GM12801 (cell line): Measurements from ENCODE around the gene WDR45B.

Experiments
- CTCF ChIP-seq: IDR thresholded peaks from one replicate; pipeline ENCODE4 v1.5.1; 2011; ENCODE audit warnings: control low read depth; ENCODE audit not compliant: insufficient read length; ENCODE audit errors: extremely low read depth

Gene WDR45B

DNA sequence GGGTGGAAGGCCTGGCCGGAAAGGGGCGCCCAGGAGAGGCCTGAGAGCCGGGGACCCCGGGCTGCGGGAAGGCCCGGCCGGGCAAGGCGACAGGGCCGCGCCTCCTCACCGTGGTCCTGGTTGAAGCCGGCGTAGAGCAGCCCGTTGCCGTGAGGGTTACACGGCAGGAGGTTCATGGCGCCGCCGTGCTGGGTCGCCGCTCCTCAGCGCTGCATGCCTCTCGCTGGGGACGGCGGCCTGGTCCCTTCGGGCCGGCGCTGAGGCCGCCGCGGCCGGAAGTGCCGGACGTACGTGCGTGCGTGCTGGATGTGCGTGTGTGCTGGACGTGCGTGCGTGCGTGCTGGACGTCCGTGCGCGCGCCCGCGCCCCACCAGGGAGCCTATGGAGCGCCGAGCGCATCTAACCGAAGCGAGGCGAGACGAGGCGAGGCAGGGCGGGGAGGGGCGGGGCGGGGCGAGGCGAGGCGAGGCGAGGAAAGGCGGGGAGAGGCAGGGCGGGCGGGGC, at the start of gene WDR45B:
TSS of gene WDR45B (minus strand) at position 280 of the 504 bp plus-strand sequence. CDS start at position 176, 104 bp downstream.
- no peak for TF ChIP-seq CTCF

- TF ChIP-seq CTCF: no peak
These were observed 49.5 kb upstream of the WDR45B start for GRCh38 chr17:82697808-82698064.

- TF ChIP-seq CTCF: no peak
These were observed 48.9 kb upstream of the WDR45B start for GRCh38 chr17:82696916-82697807.

DNA sequence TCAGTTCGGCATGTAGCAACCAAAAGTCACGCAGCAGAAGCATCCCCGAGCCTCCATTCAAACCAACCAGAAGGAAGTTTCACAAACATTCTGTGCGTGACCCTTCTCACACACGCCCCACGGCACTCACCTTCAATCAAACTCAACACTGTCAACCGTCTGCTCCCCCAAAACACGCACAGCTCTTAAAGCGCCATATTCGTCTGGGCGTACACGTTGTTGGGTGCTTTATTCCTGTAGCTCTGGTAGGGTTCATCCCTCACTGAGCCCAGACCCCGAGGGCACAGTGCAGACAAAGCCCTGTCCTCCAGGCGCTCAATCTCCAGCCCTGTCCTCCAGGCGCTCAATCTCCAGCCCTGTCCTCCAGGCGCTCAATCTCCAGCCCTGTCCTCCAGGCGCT, 48.0 kb upstream of the WDR45B start:
- no peak for TF ChIP-seq CTCF

- no peak for TF ChIP-seq CTCF
These were observed 46.4 kb upstream of the WDR45B start for GRCh38 chr17:82694647-82695046.

GRCh38 chr17:82693168-82693867, 45.1 kb upstream of the WDR45B start:
- TF ChIP-seq CTCF: no peak

GRCh38 chr17:82692268-82692667, 44.0 kb upstream of the WDR45B start:
- TF ChIP-seq CTCF: no peak
